Neural cell (in vitro differentiated cells): ENCODE data around the gene TRAF5. TPM values are rescaled to one million over a fixed set of nuclear protein-coding genes. Genes with fewer than 3 reads are reported as not detected.
A peak's percentile ranks its signal among the peaks of the same experiment; 100 is the strongest.

Experiments
- H2AFZ ChIP-seq: fragments of 200-600, 300-800 bp; sonication (generic), shearing (Covaris generic); 2 replicates; pipeline ENCODE4 v1.6.0; 2014; ENCODE audit warnings: low read depth, mild to moderate bottlenecking, antibody characterized with exemption, low read length, moderate library complexity
- H3F3A ChIP-seq: fragments of 200-600 bp; shearing (Covaris generic); 2 replicates; pipeline ENCODE4 v1.6.1; 2016; ENCODE audit warnings: mild to moderate bottlenecking, moderate library complexity, mixed read lengths, antibody characterized with exemption, low read length; ENCODE audit not compliant: insufficient read depth, poor library complexity, severe bottlenecking
- H3K27ac ChIP-seq: fragments of 200-600, 300-800 bp; sonication (generic), shearing (Covaris generic); 2 replicates; pipeline ENCODE4 v1.5.1; 2014; ENCODE audit warnings: mild to moderate bottlenecking, low read length, moderate library complexity
- H3K27me3 ChIP-seq: fragments of 300-800, 200-600 bp; sonication (generic), shearing (Covaris generic); 2 replicates; pipeline ENCODE4 v1.6.0; 2014; ENCODE audit warnings: mild to moderate bottlenecking, low read depth, low read length, moderate library complexity; ENCODE audit not compliant: insufficient read depth
- H3K36me3 ChIP-seq: fragments of 300-800, 200-600 bp; sonication (generic), shearing (Covaris generic); 2 replicates; pipeline ENCODE4 v1.5.1; 2014; ENCODE audit warnings: mild to moderate bottlenecking, antibody characterized with exemption, low read length, moderate library complexity; ENCODE audit not compliant: insufficient read depth
- H3K4me2 ChIP-seq: fragments of 300-800, 200-600 bp; sonication (generic), shearing (Covaris generic); 2 replicates; pipeline ENCODE4 v1.6.0; 2014; ENCODE audit warnings: mild to moderate bottlenecking, low read length
- H3K4me3 ChIP-seq: fragments of 300-800, 200-600 bp; sonication (generic), shearing (Covaris generic); 2 replicates; pipeline ENCODE4 v1.5.1; 2014; ENCODE audit warnings: mild to moderate bottlenecking, low read length, moderate library complexity
- H3K79me2 ChIP-seq: fragments of 200-600 bp; shearing (Covaris generic); replicated peaks from 2 replicates; pipeline ENCODE4 v1.6.0; 2014; ENCODE audit warnings: mild to moderate bottlenecking, low read length, moderate library complexity; ENCODE audit not compliant: insufficient read depth
- H3K9ac ChIP-seq: fragments of 300-800, 200-600 bp; sonication (generic), shearing (Covaris generic); 2 replicates; pipeline ENCODE4 v1.6.1; 2016; ENCODE audit warnings: mild to moderate bottlenecking, low read length, mixed read lengths
- H3K9me2 ChIP-seq: fragments of 200-600 bp; shearing (Covaris generic); 2 replicates; pipeline ENCODE4 v1.6.1; 2016; ENCODE audit warnings: mild to moderate bottlenecking, low read length, mixed read lengths; ENCODE audit not compliant: insufficient read depth
- H3K9me3 ChIP-seq: fragments of 200-600, 300-800 bp; sonication (generic), shearing (Covaris generic); 2 replicates; pipeline ENCODE4 v1.6.1; 2016; ENCODE audit warnings: mild to moderate bottlenecking, mixed run types, low read length, moderate library complexity, mixed read lengths
- H4K20me1 ChIP-seq: fragments of 200-600 bp; shearing (Covaris generic); 2 replicates; pipeline ENCODE4 v1.6.1; 2016; ENCODE audit warnings: mild to moderate bottlenecking, mixed run types; ENCODE audit not compliant: insufficient read depth
- EP300 ChIP-seq: fragments of 450-650 bp; conservative IDR thresholded peaks from 2 replicates; pipeline ENCODE4 v1.6.1; 2014; ENCODE audit warnings: antibody characterized with exemption, mild to moderate bottlenecking, moderate library complexity; ENCODE audit not compliant: poor library complexity, severe bottlenecking
- EZH2 ChIP-seq: fragments of 200-600, 300-800 bp; shearing (Covaris generic), sonication (generic); IDR thresholded peaks from 2 replicates; pipeline ENCODE4 v1.6.1; 2014; ENCODE audit warnings: antibody characterized with exemption, low read length, borderline replicate concordance, mild to moderate bottlenecking; ENCODE audit not compliant: insufficient read depth, poor library complexity, severe bottlenecking
- MXI1 ChIP-seq: fragments of 450-650 bp; conservative IDR thresholded peaks from 2 replicates; pipeline ENCODE4 v1.6.1; 2014; ENCODE audit warnings: antibody characterized with exemption, mild to moderate bottlenecking; ENCODE audit not compliant: poor library complexity, severe bottlenecking
- POLR2AphosphoS5 ChIP-seq: IDR thresholded peaks from 2 replicates; pipeline ENCODE4 v1.6.1; 2012
- RAD21 ChIP-seq: fragments of 450-650 bp; conservative IDR thresholded peaks from 2 replicates; pipeline ENCODE4 v1.6.1; 2014; ENCODE audit warnings: antibody characterized with exemption, mild to moderate bottlenecking, moderate library complexity
- SMC3 ChIP-seq: fragments of 450-650 bp; conservative IDR thresholded peaks from 2 replicates; pipeline ENCODE4 v1.6.1; 2014; ENCODE audit warnings: antibody characterized with exemption, mild to moderate bottlenecking, moderate library complexity; ENCODE audit not compliant: poor library complexity
- TAF1 ChIP-seq: IDR thresholded peaks from 2 replicates; pipeline ENCODE4 v1.6.1; 2012; ENCODE audit warnings: low read depth
- polyA plus RNA-seq: library from polyadenylated mRNA; depleted of rRNA; stranded (reverse); fragments of >200 nt; gene quantifications from 2 replicates; pipeline ENCODE4 v1.2.3, GENCODE V29; 2014
- TF ChIP-seq, protein P1 (sequence below): fragments of 450-650 bp; IDR thresholded peaks from 2 replicates; pipeline ENCODE4 v1.5.1; 2014; ENCODE audit warnings: antibody characterized with exemption, mild to moderate bottlenecking, moderate library complexity; ENCODE audit not compliant: poor library complexity, severe bottlenecking
- TF ChIP-seq, protein P2 (sequence below): IDR thresholded peaks from 2 replicates; pipeline ENCODE4 v1.6.1; 2012; ENCODE audit warnings: borderline replicate concordance

Gene TRAF5
- polyA plus RNA-seq, 1 donor from 2014 or later: 0.69 TPM

DNA sequence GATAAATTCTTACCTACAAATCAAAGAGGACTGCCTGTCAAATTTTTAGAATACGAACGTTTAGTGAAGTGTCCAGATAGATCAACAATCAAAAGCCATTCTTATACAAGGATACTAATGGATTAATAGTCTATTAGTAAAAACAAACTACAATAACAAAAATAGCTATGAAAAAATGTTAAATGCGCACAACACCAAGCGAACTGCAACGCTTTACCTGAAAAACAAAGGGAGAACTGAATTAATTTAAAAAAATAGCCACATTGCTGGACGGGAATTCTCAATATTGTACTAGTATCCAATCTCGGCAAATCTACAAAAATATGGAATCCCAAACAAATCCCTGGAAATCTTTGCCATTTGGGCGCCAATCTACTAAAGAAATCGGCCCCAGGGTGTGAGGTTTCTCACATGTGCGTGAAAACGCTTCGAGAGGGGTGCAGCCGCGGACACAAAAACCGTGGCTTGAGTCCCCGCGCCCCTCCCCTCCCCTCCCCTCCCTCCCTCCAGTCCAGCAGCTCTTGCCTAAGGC is 55.6 kb downstream of the TRAF5 start:
- H3K9me2 ChIP-seq: no peaks in the 10 kb centered on the region
- peak overlapping the region; percentile 78 for H3K4me3 ChIP-seq
- peak; percentile 11 for TF ChIP-seq MXI1
- no peak for TF ChIP-seq POLR2AphosphoS5
- no peaks in the 10 kb centered on the region for H3K36me3 ChIP-seq
- no peaks in the 10 kb centered on the region for H3K9me3 ChIP-seq
- H3F3A ChIP-seq: no peaks in the 10 kb centered on the region
- no peaks in the 10 kb centered on the region for H3K27me3 ChIP-seq
- peak overlapping the region; percentile 79 for H3K9ac ChIP-seq
- H3K27ac ChIP-seq: peak overlapping the region; percentile 81
- peak overlapping the region; percentile 88 for H3K4me2 ChIP-seq
- H3K79me2 ChIP-seq: no peaks in the 10 kb centered on the region
- peak overlapping the region; percentile 90 for H2AFZ ChIP-seq
- no peaks in the 10 kb centered on the region for H4K20me1 ChIP-seq

GRCh38 chr1:211382714-211383480 is 56.3 kb downstream of the TRAF5 start:
- Histone ChIP-seq H3K27ac (peak overlapping the region; percentile 81), H3K4me2 (peak overlapping the region; percentile 1), H2AFZ (peak overlapping the region; percentile 90), H3K27me3 (no peaks in the 10 kb centered on the region), H4K20me1 (no peaks in the 10 kb centered on the region), H3F3A (no peaks in the 10 kb centered on the region), H3K9ac (peak overlapping the region; percentile 79), H3K9me2 (no peaks in the 10 kb centered on the region), H3K9me3 (no peaks in the 10 kb centered on the region), H3K36me3 (no peaks in the 10 kb centered on the region), H3K79me2 (no peaks in the 10 kb centered on the region), H3K4me3 (peak overlapping the region; percentile 78)
- TF ChIP-seq, protein P1, sequence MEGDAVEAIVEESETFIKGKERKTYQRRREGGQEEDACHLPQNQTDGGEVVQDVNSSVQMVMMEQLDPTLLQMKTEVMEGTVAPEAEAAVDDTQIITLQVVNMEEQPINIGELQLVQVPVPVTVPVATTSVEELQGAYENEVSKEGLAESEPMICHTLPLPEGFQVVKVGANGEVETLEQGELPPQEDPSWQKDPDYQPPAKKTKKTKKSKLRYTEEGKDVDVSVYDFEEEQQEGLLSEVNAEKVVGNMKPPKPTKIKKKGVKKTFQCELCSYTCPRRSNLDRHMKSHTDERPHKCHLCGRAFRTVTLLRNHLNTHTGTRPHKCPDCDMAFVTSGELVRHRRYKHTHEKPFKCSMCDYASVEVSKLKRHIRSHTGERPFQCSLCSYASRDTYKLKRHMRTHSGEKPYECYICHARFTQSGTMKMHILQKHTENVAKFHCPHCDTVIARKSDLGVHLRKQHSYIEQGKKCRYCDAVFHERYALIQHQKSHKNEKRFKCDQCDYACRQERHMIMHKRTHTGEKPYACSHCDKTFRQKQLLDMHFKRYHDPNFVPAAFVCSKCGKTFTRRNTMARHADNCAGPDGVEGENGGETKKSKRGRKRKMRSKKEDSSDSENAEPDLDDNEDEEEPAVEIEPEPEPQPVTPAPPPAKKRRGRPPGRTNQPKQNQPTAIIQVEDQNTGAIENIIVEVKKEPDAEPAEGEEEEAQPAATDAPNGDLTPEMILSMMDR: peak; percentile 11
- no peak for TF ChIP-seq EZH2
- peak; percentile 42 for TF ChIP-seq MXI1
- TF ChIP-seq POLR2AphosphoS5: peak; percentile 91
- TF ChIP-seq EP300: peak; percentile 27
- TF ChIP-seq SMC3: peak; percentile 10
- TF ChIP-seq, protein P2, sequence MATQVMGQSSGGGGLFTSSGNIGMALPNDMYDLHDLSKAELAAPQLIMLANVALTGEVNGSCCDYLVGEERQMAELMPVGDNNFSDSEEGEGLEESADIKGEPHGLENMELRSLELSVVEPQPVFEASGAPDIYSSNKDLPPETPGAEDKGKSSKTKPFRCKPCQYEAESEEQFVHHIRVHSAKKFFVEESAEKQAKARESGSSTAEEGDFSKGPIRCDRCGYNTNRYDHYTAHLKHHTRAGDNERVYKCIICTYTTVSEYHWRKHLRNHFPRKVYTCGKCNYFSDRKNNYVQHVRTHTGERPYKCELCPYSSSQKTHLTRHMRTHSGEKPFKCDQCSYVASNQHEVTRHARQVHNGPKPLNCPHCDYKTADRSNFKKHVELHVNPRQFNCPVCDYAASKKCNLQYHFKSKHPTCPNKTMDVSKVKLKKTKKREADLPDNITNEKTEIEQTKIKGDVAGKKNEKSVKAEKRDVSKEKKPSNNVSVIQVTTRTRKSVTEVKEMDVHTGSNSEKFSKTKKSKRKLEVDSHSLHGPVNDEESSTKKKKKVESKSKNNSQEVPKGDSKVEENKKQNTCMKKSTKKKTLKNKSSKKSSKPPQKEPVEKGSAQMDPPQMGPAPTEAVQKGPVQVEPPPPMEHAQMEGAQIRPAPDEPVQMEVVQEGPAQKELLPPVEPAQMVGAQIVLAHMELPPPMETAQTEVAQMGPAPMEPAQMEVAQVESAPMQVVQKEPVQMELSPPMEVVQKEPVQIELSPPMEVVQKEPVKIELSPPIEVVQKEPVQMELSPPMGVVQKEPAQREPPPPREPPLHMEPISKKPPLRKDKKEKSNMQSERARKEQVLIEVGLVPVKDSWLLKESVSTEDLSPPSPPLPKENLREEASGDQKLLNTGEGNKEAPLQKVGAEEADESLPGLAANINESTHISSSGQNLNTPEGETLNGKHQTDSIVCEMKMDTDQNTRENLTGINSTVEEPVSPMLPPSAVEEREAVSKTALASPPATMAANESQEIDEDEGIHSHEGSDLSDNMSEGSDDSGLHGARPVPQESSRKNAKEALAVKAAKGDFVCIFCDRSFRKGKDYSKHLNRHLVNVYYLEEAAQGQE: peak; percentile 79
- peak; percentile 51 for TF ChIP-seq TAF1
- no peak for TF ChIP-seq RAD21
